ENCODE results near the gene SIRPB2. TPM values are rescaled to one million over a fixed set of nuclear protein-coding genes. Genes with fewer than 3 reads are reported as not detected.

Gene SIRPB2
- total and polyA plus RNA-seq, 9 donors, result 0.88 to 3.8 (median 1.4) TPM

DNA sequence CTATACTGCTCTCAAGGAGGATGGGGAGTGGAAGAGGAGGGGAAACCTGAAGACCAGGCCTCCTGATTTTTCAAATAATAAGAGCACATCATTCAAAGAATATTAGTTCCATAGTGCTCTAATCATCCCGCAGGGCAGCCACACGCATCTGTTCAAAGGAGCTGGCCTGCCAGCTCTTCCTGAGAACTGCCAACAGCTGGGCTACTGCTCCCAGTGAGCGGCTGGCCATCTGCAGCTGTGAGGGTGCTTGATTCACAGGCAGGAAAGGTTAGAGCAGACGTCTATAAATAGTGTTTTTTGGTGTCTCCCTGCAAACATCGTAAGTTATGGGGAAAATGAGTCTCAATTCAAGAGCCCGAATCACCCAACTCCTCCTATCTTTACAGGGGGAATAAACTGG, 41.9 kb downstream of the SIRPB2 start:
- intact Hi-C loops (cut with DNase I), result no loop called here
- TF ChIP-seq EP300 (IDR thresholded peaks at IDR 0.05) (no peak), POLR2A (IDR thresholded peaks at IDR 0.05) (no peak)
- TF ChIP-seq, protein P1, sequence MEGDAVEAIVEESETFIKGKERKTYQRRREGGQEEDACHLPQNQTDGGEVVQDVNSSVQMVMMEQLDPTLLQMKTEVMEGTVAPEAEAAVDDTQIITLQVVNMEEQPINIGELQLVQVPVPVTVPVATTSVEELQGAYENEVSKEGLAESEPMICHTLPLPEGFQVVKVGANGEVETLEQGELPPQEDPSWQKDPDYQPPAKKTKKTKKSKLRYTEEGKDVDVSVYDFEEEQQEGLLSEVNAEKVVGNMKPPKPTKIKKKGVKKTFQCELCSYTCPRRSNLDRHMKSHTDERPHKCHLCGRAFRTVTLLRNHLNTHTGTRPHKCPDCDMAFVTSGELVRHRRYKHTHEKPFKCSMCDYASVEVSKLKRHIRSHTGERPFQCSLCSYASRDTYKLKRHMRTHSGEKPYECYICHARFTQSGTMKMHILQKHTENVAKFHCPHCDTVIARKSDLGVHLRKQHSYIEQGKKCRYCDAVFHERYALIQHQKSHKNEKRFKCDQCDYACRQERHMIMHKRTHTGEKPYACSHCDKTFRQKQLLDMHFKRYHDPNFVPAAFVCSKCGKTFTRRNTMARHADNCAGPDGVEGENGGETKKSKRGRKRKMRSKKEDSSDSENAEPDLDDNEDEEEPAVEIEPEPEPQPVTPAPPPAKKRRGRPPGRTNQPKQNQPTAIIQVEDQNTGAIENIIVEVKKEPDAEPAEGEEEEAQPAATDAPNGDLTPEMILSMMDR (IDR thresholded peaks at IDR 0.05), result no peak
- DNase-seq, result no peak
- peaks cover 0 to 22% of the 10 kb centered on the region in 2 donors for H3K9me3 ChIP-seq
- no peak overlapping the region for H3K4me3 ChIP-seq
- H3K27ac ChIP-seq, result no peak overlapping the region
- H3K27me3 ChIP-seq, result no peaks in the 10 kb centered on the region
- H3K4me1 ChIP-seq (ENCODE audit: insufficient read depth), result no peaks in the 10 kb centered on the region
- 91 to 96% (median 92%) methylated on average over 6 of the region's 6 CpGs for WGBS, 3 donors
- H3K36me3 ChIP-seq, result no peaks in the 10 kb centered on the region

DNA sequence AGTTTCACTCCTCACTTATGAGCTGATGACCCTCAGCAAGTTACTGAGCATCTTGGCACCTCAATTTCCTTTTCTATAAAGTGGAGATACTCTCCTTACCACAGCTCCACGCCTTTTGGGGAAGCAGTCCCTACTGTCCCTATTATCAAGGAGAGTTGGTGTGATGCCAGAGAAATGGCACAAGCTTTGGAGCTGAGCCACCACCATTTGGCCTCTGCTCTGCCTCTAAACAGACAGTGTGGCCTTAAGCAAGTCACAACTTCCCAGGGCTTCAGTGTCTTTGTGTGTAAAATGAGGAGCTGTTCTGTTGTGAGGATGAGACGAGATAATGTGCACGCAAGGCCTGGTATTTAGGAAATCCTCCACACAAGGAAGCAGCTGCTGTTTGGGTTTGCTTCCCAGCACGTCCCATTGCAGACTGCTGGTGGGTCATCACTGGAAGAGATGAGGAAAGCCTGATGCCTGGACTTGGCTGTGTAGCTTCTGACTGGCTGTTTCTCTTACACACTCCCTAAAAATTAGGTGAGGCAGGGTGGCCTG, 43.1 kb downstream of the SIRPB2 start:
- H3K4me1 ChIP-seq (ENCODE audit: insufficient read depth), result no peaks in the 10 kb centered on the region
- intact Hi-C loops (cut with DNase I), result no loop called here
- no peak overlapping the region for H3K27ac ChIP-seq
- no peaks in the 10 kb centered on the region for H3K27me3 ChIP-seq
- no peak for DNase-seq
- TF ChIP-seq, protein P1 (IDR thresholded peaks at IDR 0.05), result no peak
- TF ChIP-seq EP300 (IDR thresholded peaks at IDR 0.05) (no peak), POLR2A (IDR thresholded peaks at IDR 0.05) (no peak)
- no peaks in the 10 kb centered on the region for H3K36me3 ChIP-seq
- no peak overlapping the region for H3K4me3 ChIP-seq
- WGBS, 3 donors, result 53 to 73% (median 72%) methylated on average over 4 of the region's 4 CpGs
- H3K9me3 ChIP-seq, result peaks cover 0 to 20% of the 10 kb centered on the region in 2 donors

DNA sequence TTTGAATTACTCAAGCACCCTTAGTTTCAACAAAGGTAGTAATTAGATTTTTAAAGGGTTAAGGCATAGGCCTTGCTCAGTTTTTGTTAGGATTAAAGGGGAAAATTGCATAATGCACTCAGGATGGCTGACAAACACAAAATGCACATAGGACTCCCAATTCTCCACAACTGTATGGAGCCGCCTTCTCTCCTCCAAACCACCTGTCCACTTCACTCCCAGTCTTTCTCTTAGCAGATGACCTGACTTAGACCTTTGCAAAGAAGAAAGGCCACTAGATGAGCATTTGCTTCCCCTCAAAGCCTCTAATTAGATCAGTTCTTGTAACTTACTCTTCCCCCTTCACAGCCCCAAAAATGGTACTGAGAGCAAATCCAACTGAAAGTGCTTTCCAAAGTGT, 44.7 kb downstream of the SIRPB2 start:
- no peaks in the 10 kb centered on the region for H3K27me3 ChIP-seq
- no peaks in the 10 kb centered on the region for H3K4me1 ChIP-seq (ENCODE audit: insufficient read depth)
- H3K36me3 ChIP-seq, result no peaks in the 10 kb centered on the region
- DNase-seq, result no peak
- intact Hi-C loops (cut with DNase I), result no loop called here
- H3K9me3 ChIP-seq, result peaks cover 0 to 7% of the 10 kb centered on the region in 2 donors
- no peak overlapping the region for H3K27ac ChIP-seq
- WGBS, 3 donors, result 96 to 100% (median 97%) methylated on average over 1 of the region's 1 CpG
- H3K4me3 ChIP-seq, result no peak overlapping the region
- TF ChIP-seq POLR2A (IDR thresholded peaks at IDR 0.05), result no peak
- no peak for TF ChIP-seq EP300 (IDR thresholded peaks at IDR 0.05)
- TF ChIP-seq, protein P1 (IDR thresholded peaks at IDR 0.05), result no peak

DNA sequence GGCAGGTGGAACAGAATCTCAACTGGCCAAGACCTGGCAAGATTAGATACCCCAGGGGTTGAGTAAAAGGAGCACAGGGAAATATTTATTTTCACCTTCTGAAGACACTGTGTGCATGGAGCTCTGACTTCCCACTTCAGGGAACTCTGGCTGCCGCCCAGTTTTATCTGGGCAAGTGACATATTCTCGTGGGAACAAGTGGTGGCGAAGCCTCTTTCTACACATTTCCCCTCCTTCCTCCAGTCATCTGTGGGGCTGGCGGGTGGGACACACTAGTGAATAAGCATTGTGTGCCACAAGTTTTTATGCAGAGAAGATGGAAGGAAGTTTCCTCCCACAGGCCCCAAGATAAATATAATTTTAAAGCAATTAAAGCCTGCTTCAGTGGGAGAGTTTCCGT, 48.1 kb downstream of the SIRPB2 start:
- intact Hi-C loops (cut with DNase I), result loop anchor here in 2 of 4 donors (5.0 kb wide), 1 partner anchor 131 kb away; no protein-coding TSS in a partner anchor
- no peak for TF ChIP-seq POLR2A (IDR thresholded peaks at IDR 0.05)
- TF ChIP-seq, protein P1 (IDR thresholded peaks at IDR 0.05), result no peak
- TF ChIP-seq EP300 (IDR thresholded peaks at IDR 0.05), result no peak
- WGBS, 3 donors, result 75 to 78% (median 76%) methylated on average over 5 of the region's 5 CpGs

More for the DNA sequence above, 48.1 kb downstream of the SIRPB2 start:
- H3K4me3 ChIP-seq, result no peak overlapping the region
- H3K9me3 ChIP-seq, result no peaks in the 10 kb centered on the region
- H3K36me3 ChIP-seq, result no peaks in the 10 kb centered on the region
- no peaks in the 10 kb centered on the region for H3K4me1 ChIP-seq (ENCODE audit: insufficient read depth)
- H3K27ac ChIP-seq, result no peak overlapping the region
- no peaks in the 10 kb centered on the region for H3K27me3 ChIP-seq
- no peak for DNase-seq
